Stimulated activated CD8-positive, alpha-beta memory T cell treated with anti-CD3 and anti-CD28 coated beads, Interleukin-7, amount 100 ng/mL, for 24 hours (primary cell): ENCODE results near the gene FBXW11.
"Not testable (repeated sequence)": the region's sequence is repeated elsewhere in the genome, so short reads cannot be mapped to it uniquely, and the experiment has no call there.

Experiments
- DNase-seq: peaks from one replicate; pipeline ENCODE4 v3.0.0-alpha.2; 2020; ENCODE audit warnings: low read depth

FBXW11 gene

GRCh38 chr5:171908638-171909037, 97.8 kb downstream of the FBXW11 start:
- no peak for DNase-seq

GRCh38 chr5:171907725-171908343, 98.6 kb downstream of the FBXW11 start:
- no peak for DNase-seq

- DNase-seq: no peak
Observed at GRCh38 chr5:171906703-171907590, 99.5 kb downstream of the FBXW11 start.

GRCh38 chr5:171906066-171906570, 100.3 kb downstream of the FBXW11 start:
- DNase-seq: no peak

- DNase-seq: no peak
Observed at GRCh38 chr5:171904886-171905285, 101.6 kb downstream of the FBXW11 start.

- DNase-seq: no peak
Observed at GRCh38 chr5:171901764-171902163, 104.7 kb downstream of the FBXW11 start.

GRCh38 chr5:171899792-171900191, 106.6 kb downstream of the FBXW11 start:
- no peak for DNase-seq

- no peak for DNase-seq
Observed at GRCh38 chr5:171898879-171899278, 107.6 kb downstream of the FBXW11 start.

GRCh38 chr5:171898386-171898785, 108.1 kb downstream of the FBXW11 start:
- DNase-seq: no peak

- DNase-seq: no peak
Observed at GRCh38 chr5:171897231-171897630, 109.2 kb downstream of the FBXW11 start.

- no peak for DNase-seq
Observed at GRCh38 chr5:171895081-171895480, 111.4 kb downstream of the FBXW11 start.

- no peak for DNase-seq
Observed at GRCh38 chr5:171893290-171893886, 113.0 kb downstream of the FBXW11 start.

GRCh38 chr5:171891595-171891994, 114.8 kb downstream of the FBXW11 start:
- no peak for DNase-seq

GRCh38 chr5:171891150-171891549, 115.3 kb downstream of the FBXW11 start:
- DNase-seq: no peak

- DNase-seq: no peak
Observed at GRCh38 chr5:171888051-171888481, 118.4 kb downstream of the FBXW11 start.

GRCh38 chr5:171886037-171886436, 120.4 kb downstream of the FBXW11 start:
- DNase-seq: not testable (repeated sequence)

- DNase-seq: no peak
Observed at GRCh38 chr5:171882118-171882517, 124.3 kb downstream of the FBXW11 start.

GRCh38 chr5:171874234-171874633, 132.2 kb downstream of the FBXW11 start:
- DNase-seq: no peak

GRCh38 chr5:171872666-171873065, 133.8 kb downstream of the FBXW11 start:
- DNase-seq: no peak

GRCh38 chr5:171871711-171872110, 134.7 kb downstream of the FBXW11 start:
- DNase-seq: no peak

- no peak for DNase-seq
Observed at GRCh38 chr5:171869956-171870355, 136.5 kb downstream of the FBXW11 start.

GRCh38 chr5:171868236-171868635, 138.2 kb downstream of the FBXW11 start:
- DNase-seq: no peak

- DNase-seq: no peak
Observed at GRCh38 chr5:171867786-171868185, 138.7 kb downstream of the FBXW11 start.
